PFSK-1 (cell line): ENCODE data around the gene TIGD6.

ENCODE experiments used
- FOXP2 ChIP-seq: optimal IDR thresholded peaks from 2 replicates; pipeline ENCODE3; 2011; ENCODE audit warnings: borderline replicate concordance, control low read depth, inconsistent platforms; ENCODE audit not compliant: insufficient read depth; ENCODE audit errors: extremely low read length, extremely low read depth
- POLR2AphosphoS5 ChIP-seq: IDR thresholded peaks from 2 replicates; pipeline ENCODE4 v1.6.1; 2012; ENCODE audit warnings: low read depth, mild to moderate bottlenecking, control low read depth, low read length, moderate library complexity
- REST ChIP-seq, 2 experiments: IDR thresholded peaks; 2 replicates each; pipeline versions ENCODE4 v1.6.1 to v1.8.0; 2011 to 2012; ENCODE audit warnings: low read depth in 2 of 2, low read length in 2 of 2, control low read depth in 1 of 2, inconsistent platforms in 1 of 2, mild to moderate bottlenecking in 1 of 2, moderate library complexity in 1 of 2; ENCODE audit not compliant: insufficient read depth in 1 of 2
- SIN3A ChIP-seq: IDR thresholded peaks from 2 replicates; pipeline ENCODE4 v1.6.1; 2012; ENCODE audit warnings: mild to moderate bottlenecking, low read length, moderate library complexity, borderline replicate concordance; ENCODE audit not compliant: insufficient read depth
- TAF1 ChIP-seq: IDR thresholded peaks from 2 replicates; pipeline ENCODE4 v1.6.1; 2012; ENCODE audit warnings: low read length, control low read depth, borderline replicate concordance; ENCODE audit not compliant: insufficient read depth

GRCh38 chr5:150038547-150038946, 38.1 kb upstream of the TIGD6 start:
- no peak for TF ChIP-seq SIN3A
- no peak for TF ChIP-seq POLR2AphosphoS5
- no peak for TF ChIP-seq TAF1
- no peak for TF ChIP-seq FOXP2
- TF ChIP-seq REST (IDR thresholded peaks at IDR 0.05; ENCODE audit: insufficient read depth in 1 of 2, low read depth in 2 of 2, low read length in 2 of 2), result no peak
